ENCODE measurements around the gene PIK3AP1.

The PIK3AP1 gene

DNA sequence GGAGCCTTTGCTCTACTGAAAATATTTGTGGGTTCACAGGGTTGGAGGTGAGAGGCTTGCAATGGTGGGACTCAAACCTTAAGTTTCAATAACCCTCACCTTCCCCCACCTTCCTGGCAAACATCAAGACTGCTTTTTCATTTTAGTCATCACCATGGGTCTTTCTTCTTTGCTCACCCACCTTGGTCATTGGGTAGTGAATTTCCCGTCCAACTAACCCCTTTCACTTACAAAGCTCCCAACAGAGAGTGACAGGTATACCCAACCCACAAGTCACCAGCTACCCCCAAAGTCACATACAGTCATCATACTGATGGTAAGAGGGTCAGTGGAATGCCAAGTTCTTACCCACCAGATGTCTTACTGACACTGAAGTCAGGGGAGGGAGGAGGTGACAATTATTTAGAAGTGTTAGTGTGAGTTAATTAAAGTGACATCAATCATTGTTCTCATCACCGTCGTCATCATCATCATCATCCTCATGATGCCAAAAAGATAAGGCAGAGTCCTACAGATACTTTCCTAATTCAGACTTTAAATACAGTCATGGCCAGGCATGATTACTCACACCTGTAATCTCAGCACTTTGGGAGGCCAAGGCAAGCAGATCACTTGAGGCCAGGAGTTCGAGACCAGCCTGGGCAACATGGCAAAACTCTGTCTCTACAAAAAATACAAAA is 49.0 kb downstream of the PIK3AP1 start:
- DNase-seq = peak; percentile 33

DNA sequence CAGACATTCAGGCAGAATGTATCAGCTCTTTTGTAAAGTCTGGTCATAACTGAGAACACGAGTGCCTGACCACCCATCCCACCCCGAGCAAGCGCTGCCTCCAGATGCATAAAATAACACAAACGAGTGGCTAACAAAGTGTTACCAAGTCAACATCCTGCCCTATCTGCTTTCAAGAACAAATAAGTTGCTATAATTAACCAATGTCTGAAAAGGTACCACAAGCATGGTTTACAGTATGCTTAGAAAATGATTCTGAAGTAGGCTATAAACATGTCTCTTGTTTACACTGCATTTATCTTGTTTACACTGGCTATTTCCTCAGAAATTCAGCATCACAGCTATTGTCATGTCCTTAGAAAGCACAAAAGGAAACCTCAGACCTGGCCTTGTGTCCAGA is 49.5 kb downstream of the PIK3AP1 start:
- no peak for DNase-seq

DNA sequence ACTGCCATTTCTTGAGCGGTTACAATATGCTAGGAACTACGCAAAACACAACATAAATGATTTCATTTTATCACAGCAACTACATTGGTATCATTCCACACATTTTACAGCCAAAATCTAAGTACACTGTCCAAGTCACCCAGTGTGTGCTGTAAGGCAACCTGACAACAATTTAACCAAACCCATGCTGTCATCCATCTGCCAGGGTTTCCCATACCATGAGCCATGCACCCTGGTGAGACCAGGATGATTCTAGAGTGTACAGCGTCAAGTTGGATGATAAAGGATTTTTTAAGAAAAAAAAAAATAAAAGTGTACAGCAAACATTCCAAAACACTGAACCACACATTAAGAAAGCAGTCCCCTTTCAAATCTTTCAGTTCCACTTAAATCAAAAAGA is 52.9 kb downstream of the PIK3AP1 start:
- DNase-seq = no peak

DNA sequence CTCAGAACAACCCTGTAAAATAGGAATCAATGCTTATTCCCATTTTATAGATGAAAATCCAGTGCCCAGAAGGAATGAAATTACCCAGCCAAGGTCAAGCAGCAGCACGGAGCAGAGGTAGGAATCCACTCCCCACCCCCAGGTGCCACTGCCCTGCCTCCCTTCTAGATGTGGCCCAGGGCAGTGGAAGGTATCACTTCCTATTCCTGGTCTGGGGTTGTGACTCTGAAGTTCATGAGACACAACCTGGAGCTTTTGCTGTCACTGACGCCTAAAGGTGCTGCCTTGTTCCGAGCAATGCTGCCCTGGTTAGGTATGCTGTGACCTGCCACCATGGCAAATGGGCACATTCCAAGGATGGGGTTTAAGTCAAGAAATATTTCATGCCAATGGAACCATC is 53.6 kb downstream of the PIK3AP1 start:
- DNase-seq = no peak

DNA sequence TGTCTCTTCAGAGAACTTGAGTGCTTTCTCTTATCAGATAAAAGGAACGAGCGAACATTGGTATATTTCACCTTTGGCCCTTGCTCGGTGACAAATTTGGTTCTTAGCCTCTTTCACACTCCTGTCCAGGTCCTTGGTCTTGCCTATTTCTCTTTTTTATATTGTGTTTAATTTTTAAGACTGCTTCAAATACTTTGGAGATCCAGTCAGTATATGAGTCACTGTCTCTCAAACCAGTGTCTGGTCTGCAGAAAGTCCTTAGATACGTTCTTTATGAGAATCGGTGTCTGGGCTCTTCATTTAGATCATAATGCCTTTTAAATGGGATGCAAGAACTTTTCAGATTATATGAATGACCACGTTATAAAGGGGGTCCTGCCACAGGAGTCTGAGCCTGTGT is 55.0 kb downstream of the PIK3AP1 start:
- DNase-seq = no peak

DNA sequence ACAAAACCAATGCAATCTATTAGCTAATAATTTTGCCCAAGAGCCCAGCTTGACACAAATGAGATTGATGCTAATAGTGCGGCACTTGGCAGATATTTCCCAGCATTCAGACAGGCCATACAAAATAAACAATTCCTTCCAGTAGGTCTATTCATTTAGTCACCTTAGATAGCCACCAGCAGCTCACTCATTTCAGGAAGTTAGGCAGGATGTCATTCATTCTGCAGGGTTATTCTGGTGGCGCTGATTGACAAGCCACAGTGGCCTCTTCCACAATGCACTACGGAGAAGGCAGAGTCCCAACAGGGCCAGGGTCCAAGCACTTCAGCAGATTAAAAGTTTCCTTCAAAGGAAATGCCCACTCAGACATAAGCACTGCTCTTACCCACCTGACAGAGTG is 55.8 kb downstream of the PIK3AP1 start:
- peak; percentile 33 for DNase-seq

DNA sequence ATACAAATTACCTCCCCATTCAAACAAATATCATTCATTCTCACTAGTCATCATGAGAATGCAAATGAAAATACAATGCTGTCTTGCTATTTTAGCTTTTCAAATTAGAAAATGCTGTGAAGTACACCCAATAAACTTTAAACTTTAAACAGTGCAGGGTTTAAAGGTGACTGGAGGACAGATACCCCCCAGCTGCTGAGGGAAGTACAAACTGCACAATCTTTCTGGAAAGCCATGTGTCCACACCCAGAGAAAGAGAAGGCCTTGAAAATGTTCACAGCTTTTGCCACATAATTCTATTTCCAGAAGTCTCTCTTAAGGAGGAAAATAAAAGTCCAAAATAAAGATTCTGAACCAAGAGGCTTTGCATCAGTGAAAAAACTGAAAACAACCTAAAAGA is 56.5 kb downstream of the PIK3AP1 start:
- no peak for DNase-seq

DNA sequence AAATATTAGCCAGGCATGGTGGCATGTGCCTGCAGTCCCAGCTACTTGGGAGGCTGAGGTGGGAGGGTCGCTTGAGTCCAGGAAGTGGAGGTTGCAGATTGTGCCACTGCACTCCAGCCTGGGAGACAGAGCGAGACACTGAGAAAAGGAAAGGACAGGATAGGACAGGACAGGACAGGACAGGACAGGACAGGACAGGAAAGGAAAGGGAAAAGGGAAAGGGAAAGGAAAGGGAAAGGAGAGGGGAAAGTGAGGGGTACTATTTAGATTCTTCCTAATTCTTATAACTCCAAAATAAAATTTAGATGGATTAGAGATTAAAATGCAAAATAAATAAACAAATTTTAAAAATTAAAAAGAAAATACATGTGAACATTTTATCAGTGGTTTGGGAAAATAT is 58.7 kb downstream of the PIK3AP1 start:
- DNase-seq = no peak

DNA sequence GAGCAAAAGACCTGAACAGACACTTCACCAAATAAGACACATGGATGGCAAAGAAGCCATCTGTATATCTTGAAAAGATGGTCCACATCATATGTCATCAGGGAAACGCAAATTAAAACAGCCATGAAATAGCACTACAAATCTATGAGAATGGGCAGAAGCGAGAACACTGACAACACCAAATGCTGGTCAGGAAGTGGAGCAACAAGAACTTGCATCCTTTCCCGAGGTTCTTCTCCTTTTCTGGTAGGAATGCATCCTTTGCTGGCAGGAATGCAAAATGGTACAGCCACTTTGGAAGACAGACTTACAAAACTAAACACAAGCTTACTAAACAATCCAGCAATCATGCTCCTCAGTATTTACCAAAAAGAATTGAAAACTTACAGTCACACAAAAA is 60.0 kb downstream of the PIK3AP1 start:
- DNase-seq = peak; percentile 52

DNA sequence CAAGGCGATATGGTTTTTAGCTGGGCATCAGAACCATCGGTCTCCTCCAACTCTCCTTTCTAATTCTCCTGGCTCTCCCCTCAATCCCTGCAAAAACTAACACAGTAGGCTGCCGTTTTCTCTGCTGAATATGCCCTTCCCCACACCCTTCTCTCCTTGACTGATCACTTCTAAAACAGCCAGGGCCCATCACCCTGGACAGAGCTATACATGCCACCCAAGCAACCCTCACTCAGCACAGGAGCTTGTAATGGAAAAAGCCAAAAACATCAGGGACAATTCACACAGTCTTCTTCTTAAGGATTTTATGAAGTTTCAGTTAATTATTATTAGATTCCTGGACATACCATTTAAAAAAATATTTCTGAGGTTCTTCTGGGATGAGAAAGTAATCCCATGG is 61.5 kb downstream of the PIK3AP1 start:
- DNase-seq = no peak

DNA sequence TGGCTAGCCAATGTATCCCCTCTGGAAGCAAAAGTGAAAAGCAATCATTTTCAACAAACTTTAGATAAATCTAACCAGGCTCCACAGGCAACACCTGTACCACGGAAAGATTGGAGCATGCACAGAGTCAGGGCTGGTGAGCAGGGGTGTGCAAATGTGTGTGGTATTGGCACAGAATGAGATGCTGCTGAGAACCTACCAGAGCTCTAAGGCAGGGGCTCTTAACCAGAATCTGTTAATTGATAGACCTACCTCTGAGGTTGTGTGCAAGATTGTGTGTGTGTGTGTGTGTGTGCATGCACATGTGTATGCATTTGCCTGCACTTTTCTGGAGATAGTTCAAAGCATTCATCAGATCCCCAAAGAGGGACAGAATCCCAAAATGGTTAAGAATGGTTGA is 62.9 kb downstream of the PIK3AP1 start:
- DNase-seq = no peak

DNA sequence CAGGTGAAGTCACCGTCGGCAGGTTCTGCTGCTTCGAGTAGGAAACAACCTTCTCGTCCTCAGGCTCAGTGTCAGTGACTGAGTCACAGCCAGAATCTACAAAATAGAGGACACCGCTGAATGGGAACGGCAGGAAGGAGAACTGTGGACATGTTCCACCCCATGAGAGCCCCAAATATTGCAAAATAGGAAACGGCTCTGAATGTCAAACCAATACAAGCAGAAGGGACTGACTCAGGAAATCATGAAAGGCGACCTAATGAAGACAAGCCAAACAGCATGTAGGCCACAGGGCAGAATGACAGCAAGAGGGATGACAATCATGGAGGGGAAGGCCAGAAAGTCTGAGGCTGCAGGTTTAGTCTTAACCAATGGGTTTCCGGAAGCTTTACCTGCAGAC is 63.5 kb downstream of the PIK3AP1 start:
- DNase-seq = peak; percentile 92

DNA sequence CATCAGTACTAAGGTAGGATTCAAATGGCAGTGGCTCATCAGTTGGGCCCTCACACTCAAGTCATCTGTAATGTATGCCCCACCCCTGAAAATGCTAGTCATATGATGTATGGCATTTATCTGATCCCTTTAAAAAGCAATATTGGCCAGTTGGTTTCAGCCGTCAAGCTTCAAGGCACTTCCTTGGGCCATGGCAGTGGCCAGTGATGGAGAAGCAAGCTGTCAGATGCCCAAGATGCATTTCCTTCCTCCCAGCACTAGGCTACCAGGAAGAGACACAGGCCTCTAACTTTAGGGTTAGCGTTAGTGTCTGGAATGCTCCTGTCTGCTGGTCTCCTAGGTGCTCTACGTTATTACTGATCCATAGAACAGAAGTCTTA is 64.1 kb downstream of the PIK3AP1 start:
- DNase-seq = peak; percentile 50

DNA sequence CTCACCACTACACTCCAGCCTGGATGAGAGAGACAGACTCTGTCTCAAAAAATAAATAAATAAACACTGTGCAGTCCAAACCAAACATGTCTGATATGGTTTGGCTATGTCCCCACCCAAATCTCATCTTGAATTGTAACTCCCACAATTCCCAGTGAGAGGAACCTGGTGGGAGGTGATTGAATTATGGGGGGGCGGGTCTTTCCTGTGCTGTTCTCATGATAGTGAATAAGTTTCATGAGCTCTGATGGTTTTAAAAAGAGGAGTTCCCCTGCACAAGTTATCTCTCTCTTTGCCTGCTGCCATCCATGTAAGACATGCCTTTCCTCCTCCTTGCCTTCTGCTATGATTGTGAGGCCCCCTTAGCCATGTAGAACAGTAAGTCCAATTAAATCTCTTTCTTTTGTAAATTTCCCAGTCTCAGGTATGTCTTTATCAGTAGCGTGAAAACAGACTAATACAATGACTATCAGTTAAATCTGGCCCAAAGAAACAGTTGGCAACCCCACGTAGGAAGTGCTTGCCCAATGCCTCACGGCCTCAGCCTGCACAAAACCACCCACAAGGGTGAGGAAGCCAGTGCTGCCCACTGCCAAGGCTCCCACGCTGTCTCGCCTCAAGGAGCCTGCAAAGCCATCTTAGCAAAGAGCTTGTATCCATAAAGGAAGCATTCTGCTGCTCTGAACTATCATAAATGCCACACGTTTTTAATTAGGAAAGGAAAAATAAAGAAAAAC is 64.7 kb downstream of the PIK3AP1 start:
- peak; percentile 62 for DNase-seq

DNA sequence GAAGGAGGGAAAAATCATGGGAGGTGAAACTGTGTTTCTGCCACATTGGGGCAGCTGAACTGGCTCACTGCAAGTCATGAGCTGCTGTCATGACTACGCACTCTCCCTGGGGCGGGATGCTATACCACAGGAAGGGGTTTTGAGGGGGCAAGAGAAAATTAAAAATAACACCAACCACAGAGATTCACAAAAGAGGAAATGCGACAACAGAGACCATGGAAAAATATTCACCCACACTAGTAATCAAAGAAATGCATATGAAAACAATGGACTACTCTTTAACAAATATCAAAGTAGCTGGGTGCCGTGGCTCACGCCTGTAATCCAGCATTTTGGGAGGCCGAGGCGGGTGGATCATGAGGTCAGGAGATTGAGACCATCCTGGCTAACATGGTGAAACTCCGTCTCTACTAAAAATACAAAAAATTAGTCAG is 68.3 kb downstream of the PIK3AP1 start:
- DNase-seq = peak; percentile 85

DNA sequence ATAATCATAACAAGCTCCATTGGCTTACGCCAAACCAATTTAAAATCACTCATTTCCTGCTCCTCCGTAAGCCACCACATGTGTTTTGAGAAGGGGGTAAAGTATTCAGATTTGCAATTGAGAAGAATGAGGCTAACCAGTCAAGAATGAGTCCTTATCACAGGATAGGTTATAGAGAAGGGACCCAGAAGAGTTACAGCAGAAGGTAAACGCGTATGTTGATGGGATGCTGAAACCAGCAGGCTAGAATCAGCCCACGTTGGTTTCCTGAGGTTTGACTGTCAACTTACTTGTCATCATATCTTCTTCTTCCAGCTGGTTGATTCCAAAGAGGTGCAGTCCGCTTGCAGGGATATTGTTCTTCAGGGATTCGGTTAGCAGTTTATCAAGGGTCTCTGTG is 69.4 kb downstream of the PIK3AP1 start:
- DNase-seq = no peak

DNA sequence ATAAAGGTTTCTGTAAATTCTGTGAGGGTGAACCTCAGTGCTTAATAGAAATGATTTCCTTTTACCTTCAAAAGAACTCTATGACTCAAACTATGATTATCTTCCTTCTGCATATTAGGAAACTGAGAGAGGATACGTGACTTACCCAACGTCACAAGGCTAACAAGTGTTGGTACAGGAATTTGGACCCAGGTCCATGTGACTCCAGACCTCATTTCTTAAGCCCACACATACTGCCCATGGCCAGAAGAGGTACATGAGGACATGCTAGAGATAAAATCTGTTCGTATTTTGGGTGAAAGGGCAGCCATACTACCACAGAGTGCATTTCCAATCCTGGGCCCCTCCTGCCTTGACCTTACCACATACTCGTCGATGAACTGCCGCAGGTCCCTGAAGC is 72.0 kb downstream of the PIK3AP1 start:
- DNase-seq = peak; percentile 81

DNA sequence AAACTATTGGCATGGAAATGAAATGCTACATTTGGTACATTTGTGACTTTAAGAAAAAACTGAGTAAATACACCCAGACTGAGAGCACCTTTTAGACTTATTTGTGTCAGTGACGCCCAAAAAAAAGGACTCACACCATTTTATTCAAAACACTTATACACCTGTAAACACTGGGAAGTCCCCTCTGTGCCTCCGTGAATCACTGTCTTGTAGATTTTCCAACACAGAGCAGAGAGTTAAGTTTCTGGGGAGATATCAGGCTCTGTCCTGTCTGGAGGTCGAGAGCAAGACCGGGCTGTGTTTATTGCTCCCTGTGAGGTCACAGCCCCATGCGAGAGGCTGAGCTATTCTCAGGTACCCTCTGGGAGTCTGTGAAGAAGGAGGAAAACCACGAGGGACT is 72.8 kb downstream of the PIK3AP1 start:
- DNase-seq = no peak

DNA sequence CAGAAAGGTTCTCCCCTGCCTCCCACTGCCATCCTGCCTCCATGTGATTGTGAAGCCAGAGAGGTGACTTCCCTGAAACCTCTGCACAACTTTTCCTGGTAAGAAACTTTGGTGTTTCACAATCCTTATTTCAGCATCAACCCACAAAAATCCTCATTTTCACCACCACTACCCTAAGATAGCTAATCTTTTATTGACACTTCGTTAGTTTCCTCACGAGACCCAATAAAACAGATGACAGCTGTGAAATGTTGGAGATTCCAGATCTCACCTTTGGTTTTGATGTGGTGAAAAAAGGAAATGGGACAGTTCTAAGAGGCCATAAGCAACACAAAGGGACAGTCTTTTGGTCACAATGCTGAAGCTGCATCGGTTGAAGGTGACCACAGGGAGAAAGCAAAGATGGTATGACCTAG is 73.6 kb downstream of the PIK3AP1 start:
- peak; percentile 87 for DNase-seq

DNA sequence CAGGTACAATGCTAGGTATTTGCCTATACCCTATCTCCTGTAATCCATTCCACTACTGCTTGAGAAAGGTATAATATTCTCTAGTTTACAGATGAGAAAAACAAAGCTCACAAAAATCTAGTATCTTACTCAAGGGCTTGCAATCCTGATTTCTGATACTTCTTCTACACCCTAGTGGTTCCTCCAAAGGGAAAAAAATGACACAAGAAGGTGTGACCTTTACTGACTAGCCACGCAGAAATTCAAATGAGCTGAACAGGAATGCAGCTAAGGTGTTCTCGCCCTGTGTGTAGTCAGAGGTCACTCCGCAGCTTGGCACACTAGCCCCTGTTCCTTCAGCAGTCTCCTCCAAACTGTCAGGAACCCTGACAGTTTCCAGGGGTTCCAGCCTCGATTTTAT is 74.0 kb downstream of the PIK3AP1 start:
- DNase-seq = peak; percentile 38

DNA sequence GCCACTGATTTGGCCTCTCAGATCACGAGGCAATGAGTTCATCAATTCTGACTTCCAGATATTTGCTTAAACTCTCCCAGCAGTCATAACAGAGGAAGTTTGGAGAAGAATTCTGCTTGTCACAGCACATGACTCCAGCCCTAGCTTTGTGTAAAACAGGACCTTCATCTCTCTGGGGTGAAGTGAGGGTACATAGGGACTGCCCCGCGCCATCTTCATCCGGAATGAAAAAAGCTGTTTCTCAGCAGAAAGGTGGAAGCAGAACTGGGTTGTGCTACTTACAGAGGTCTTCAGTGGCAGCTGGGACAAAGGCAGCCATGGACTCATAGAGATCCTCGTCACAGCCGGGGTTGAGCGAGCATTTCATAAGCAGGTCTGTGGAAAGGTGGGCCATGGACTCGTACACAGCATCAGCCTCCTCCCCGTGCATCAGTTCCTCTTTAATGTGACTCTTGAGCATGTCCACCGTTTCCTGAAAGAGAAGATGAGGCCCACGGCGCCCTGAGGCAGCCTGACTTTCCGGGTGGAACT is 75.1 kb downstream of the PIK3AP1 start:
- peak; percentile 96 for DNase-seq

DNA sequence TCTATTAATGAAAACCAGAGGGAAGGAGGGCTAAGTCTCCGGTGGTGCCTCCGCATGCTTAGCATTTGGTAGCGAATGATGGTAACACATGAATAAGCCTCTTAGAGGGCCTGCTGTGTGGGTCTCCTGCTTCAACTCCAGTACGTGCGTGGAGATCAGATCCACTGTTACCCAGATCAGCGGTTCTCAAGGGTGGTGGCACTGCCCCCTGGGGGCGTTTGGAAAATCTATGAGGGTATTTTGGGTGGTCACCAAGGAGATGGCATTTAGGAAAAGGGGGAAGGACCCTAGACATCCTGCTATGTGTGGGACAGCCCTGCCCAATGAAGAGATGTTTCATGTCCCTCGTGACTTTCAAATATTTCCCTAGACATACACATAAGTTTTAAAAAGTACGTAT is 76.4 kb downstream of the PIK3AP1 start:
- no peak for DNase-seq

DNA sequence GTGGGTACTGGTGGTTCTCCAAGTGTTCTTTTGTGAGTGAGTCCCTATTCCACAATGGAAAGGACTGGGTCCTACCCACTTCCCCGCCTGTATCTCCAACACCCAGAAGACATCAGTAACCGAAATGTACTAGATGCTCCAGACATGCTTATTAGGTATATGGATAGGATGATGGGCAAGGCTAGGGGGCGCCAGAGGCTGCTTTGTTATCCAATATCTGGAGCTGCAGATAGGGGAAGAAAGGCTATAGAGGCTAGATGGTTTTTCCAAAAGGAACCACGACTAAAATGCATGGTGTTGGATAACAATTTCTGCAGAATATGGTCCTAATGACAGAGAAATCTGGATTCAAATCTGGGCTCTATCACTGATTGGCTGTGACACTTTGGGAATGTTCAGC is 77.3 kb downstream of the PIK3AP1 start:
- DNase-seq = peak; percentile 88

DNA sequence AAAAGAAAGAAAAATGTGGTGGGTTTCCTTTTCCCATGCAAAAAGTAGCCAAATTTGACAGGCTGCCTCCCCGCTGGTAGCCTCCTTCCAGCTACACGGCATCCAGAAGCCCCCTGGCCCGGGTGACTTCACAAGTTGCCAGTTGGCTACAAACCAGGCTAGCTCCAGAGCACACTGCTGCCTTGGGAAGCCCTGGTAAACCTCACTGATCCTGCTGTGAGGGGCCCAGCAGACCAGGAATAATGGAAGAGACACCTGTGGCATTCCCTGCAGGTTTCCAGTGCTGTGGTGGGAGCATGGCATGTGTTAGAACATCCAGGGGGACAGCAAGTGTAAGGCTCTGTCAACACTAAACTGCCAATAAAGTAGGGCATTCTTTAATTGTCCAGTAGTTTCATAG is 77.8 kb downstream of the PIK3AP1 start:
- DNase-seq = no peak

Measured in suppressor macrophage treated with lipopolysaccharide for 4 hours (primary cell).